Tibial nerve (tissue), 3 donors: ENCODE data around the gene ALDH3B1.

Experiments
- CTCF ChIP-seq, 5 experiments: fragments of 200-600 bp in 3 of 5; fragments of 450-650 bp in 2 of 5; sonication (generic) in 3 of 5; IDR thresholded peaks; one replicate each; pipeline ENCODE4 v1.5.1; 2016 to 2019; ENCODE audit warnings: antibody characterized with exemption in 5 of 5, mild to moderate bottlenecking in 3 of 5, moderate library complexity in 2 of 5
- POLR2A ChIP-seq, 2 donors: fragments of 450-650 bp; IDR thresholded peaks; one replicate each; pipeline ENCODE4 v1.6.1; 2017; ENCODE audit warnings: antibody characterized with exemption in 2 of 2, mild to moderate bottlenecking in 2 of 2, moderate library complexity in 2 of 2

GRCh38 chr11:68049509-68050370 lies 39.6 kb downstream of the ALDH3B1 start:
- no peak for TF ChIP-seq POLR2A (IDR thresholded peaks at IDR 0.05)
- no peak for TF ChIP-seq CTCF (IDR thresholded peaks at IDR 0.05)
